HG03103 (cell line): Measurements from ENCODE around the gene RORB.

Experiments used
- ATAC-seq: cut with Tn5 transposase; IDR thresholded peaks from one replicate; pipeline ENCODE4 v1.9.1; 2021; ENCODE audit warnings: low read depth; ENCODE audit not compliant: unreplicated experiment

Gene RORB

DNA sequence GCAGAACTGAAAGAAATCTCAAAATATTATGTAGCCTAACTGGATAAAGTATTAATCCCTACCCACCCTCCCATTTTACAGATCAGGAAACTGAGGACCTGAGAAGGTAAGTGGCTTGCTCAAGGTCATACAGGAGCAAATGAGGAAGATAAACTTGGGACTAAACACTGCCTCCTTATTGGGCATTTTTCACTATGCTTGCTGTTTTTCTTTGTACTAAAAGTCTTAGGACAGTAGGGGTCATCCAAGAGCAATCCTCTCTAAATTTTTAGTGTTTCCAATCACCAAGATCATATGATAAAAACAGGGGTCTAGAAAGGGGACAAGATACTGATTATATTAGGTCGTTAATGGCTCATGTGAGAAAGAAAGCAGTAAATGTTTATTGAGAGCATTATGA lies 80.8 kb downstream of the RORB start:
- ATAC-seq = no peak

DNA sequence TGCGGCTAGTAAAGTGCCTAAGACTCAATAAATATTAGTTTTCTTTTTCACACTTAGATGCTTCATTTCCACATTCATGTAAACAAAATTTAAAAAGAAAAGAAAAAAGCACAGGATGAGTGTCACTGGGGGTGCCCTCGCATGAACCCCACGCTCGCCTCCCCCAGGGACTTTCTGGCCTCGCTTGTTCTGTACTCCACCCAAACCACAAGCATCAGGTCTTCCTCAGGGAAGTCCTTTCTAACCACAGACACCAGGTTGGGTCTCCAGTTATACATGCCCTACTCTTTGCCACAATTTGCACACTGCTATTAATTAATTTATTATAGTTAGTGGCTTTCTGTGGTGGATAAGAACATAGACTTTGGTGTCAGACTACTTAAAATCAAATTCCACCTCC lies 92.4 kb downstream of the RORB start:
- no peak for ATAC-seq

DNA sequence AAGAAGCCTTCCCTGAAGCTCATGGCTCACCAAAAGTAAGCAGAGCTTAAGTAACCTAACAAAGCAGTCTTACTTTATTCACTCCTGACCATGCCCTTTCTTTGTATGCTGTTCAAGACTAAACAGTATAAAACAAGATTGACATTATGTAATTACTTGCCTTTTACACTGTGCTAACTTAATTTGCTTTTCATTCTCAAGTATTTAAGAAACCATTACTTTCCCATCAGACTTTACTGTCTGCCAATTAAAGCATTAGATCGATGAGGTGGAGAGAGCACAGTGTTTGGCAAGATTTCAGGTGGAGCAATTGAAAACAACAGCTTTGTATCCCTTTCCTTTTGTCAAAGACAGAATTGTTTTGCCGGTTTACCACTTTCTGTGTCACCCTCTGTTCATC lies 98.2 kb downstream of the RORB start:
- no peak for ATAC-seq

DNA sequence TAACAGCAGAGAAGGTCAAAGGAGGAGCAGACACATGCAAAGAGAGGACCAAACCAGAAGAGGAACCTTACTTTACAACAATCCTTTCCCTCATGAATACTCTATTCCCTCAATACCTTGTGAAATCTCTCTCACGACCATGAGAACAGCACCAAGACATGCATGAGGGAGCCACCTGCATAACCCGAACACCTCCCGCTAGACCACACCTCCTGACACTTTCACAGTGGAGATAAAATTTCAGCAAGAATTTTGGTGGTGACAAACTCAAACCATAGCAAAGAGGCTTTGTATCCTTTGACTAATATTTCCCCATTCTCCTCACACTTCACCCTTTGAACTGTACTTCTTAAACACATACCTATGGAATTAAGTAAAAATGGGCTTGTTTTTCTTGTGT lies 101.7 kb downstream of the RORB start:
- ATAC-seq = no peak

DNA sequence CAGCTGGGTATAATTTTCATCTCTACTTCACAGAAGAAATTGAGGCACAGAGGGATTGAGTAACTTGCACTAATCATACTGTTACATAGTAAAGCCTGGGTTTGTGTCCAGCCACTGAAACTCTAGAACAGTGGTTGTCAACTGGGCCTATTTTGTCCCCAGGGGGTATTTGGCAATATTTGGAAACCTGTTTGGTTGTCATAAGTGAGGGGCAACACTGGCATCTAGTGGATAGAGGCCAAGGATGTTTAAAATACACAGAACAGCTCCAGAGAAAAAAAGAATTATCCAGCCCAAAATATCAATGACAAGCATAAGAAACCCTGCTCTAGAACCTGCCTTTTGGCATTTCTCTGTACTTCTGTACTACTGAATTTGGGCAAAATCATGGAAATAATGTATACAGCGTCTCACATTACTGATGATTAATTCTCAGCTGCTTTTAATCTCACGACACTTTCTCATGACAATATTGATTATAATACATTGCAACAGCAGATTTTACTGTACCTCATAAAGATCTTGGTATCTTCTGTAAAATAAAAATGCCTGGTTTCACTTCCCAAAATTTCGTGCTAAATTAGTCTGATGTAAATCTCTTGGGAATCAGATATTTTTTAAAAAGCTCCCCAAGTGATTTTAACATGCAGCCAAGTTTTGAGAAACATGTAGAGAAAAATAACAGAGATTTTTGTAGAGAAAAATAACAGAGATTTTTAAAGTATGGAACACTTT lies 112.7 kb downstream of the RORB start:
- no peak for ATAC-seq

DNA sequence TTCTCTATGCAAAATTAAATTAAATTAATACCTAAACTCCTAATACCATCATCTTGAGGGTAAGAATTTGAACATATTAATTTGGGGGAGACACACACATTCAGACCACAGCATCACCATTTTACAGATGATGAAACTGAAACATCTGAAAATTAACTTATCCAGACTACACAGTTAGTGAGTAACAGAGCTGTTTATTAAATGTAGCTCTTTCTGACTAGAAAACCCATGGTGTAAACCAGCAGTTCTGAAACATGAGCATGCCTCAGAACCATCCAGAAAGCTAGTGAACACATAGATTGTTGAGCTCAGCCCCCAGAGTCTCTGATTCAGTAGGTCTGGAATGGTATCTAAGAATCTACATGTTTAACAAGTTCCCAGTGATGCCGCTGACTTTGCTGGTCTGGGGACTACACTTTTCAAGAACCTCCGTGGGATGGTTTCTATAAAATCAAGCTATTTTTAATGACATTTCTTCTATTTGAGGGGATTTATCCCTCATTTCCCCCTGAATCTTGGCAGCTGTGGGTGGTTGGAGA lies 113.5 kb downstream of the RORB start:
- no peak for ATAC-seq

DNA sequence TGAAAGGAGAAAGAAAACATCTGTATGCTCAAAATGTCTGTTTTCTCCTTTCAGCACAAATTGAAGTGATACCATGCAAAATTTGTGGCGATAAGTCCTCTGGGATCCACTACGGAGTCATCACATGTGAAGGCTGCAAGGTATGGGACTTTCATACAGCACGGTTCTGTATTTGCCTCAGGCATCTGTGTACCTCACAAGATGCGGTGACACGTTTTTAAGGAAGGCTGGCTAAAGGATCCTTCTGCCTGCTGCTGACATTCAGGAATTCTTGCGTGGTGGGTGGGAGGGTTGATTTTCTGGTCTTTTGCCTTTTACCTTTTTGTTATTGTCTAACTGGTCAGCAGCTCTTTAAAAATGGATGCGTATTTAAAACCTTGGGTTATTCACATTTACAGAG lies 133.1 kb downstream of the RORB start:
- no peak for ATAC-seq

DNA sequence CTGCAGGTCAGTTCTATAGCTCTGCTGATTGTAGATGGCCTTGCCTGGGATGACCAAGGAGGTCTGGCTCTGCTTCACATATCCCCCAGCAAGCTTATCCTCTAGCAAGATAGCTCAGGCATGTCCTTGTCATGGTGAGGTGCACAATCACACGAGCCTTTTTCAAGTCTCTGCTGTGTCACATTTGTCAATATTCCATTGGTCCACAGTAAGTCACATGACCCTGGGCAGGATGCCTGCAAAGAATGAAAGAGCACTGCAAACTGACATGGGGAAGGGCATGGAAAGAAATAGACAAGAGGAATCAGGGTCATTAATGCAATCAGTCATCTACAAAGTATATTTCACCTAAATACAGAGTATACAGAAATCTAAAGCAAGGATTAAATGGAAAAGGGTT lies 142.0 kb downstream of the RORB start:
- no peak for ATAC-seq

DNA sequence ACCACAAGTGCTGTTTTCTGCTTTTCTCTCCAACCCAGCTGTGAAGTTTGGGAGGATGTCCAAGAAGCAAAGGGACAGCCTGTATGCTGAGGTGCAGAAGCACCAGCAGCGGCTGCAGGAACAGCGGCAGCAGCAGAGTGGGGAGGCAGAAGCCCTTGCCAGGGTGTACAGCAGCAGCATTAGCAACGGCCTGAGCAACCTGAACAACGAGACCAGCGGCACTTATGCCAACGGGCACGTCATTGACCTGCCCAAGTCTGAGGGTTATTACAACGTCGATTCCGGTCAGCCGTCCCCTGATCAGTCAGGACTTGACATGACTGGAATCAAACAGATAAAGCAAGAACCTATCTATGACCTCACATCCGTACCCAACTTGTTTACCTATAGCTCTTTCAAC lies 145.2 kb downstream of the RORB start:
- no peak for ATAC-seq

DNA sequence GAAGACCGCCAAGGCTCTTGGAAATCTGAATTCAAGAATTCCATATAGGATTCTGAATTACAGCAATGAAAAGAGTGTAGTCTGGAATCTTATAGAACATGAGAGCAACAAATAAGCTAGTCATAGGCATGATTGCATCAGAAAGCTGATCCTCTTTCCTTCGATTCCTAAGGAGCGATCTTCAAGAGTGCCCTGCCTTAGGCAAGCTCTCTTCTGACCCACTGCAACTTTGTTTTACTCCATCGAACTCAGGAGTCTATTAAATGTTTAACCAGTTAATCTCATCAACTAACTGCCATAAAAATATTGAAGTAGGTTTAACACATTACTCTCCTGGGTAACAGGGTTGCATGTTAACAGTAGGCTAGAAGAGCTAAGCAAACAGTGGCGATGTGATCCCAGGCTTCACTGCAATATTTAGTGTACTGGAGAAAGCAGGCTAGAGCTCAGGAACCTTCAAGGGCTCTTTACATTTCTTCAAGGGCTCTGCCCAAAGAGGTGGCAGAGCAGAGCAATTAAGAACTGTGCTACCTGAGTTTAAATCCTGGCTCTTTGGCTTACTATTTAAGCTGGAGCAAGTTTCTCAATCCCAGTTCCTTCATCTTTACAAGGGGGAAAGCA lies 146.3 kb downstream of the RORB start:
- ATAC-seq = no peak

DNA sequence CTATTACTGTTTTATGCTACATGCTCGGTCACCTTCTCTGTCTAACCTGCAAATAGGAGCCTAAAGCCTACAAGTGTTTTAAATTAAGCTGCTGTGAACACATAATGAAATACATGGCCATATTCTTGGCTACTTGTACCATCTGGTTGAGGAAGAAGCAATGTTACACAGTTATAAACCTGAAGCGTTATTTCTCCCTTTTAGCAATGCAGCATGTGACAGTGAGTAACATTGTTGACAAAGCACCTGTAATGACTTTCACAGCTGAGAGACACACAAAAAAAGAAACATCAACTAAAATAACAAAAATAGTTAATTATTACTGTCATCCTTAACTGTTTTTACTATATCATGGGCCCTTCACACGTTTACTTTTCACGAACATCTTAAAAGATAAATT lies 146.9 kb downstream of the RORB start:
- no peak for ATAC-seq

DNA sequence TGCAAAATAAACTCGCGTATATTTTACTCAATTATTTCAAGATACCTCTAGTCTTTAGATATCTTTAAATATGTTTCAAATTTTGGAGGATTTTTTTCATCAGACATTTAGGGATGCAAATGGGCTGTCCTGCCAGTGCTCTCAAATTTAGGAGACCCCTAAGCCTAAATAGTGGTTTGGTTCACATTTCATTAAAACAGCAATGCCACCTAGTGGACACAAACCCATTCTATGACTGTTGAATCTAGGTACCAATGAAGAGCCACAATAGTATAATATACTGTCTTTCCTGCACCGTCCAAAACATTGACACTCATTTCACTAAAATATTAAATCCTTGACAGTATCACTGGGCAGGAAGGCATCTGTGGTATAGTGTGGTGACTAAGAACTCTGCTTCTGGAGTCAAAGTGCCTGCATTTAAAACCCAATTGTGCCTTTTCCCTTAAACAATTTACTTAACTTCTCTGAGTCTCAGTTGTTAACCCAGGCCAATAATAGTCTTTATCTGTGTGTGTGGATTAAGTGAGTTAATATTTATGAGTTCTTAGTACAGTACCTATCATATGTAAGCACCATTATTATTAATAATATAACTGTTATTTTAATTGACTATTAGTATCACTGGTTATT lies 148.0 kb downstream of the RORB start:
- ATAC-seq = peak; percentile 57

DNA sequence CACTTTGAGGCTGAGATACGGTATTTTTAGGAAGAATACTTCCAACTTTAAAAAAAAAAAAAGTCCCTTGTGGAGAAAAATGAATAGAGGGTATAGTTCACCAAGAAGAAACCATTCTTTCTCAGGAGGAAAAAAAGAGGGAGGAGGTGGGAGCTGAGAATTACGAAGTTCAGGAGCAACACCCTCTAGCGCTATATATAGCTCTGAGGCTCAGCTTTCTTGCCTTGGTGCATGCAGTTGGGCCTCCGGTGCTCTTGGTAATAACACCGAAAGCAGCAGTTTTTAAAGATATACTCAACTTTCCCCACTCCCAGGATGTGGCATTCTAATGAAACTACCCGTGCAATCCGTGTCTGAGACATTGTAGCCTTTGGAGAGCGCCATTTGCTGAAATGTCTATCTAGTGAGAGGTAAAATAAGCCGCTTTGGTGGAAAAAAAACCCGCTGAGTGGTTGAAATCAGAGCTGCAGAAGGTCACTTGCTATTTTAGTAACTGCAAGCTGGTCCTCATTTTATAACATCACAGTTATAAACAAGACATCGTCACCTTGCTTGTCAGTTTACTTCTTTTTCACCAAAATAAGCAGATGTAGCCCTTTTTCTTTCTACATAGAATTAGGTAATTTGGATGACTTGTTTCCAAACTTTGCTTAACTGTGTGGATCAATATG lies 156.4 kb downstream of the RORB start:
- no peak for ATAC-seq

DNA sequence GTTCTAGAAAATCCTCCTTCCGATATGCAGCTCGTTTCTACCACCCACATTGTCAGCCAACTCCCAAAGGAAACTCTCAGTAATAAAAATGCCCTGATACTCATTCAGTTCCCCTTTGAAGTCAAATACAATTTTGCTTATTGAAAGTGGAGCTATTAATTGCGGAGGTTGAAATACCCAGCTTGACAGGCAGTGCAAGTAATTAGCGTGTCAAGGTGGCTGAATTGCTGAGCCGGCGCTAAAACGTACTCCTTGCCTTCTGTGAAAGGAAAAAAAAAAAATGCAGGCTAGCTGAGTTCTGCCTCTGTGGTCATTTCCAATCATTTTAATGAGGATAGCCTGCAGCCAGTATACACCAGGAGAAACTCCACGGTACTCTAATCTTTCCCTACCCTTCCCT lies 165.5 kb downstream of the RORB start:
- ATAC-seq = no peak

DNA sequence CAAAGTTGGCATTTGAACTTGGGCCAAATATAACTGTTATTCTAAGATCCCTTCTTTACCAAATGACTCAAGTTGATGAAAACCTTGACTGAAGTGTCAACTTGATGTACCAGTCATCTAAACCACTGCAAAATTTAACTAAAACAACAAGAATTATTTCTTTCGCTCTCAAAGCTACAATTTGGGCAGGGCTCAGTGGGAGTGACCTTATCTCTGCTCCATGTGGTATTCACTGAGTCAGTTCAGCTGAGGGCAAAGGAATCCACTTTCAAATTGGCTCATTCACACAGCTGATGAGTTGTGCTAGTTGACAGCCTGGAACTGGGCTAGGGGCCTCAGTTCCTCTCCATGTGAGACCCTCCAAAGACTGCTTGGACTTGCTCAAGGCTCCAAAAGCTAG lies 166.3 kb downstream of the RORB start:
- ATAC-seq = no peak

DNA sequence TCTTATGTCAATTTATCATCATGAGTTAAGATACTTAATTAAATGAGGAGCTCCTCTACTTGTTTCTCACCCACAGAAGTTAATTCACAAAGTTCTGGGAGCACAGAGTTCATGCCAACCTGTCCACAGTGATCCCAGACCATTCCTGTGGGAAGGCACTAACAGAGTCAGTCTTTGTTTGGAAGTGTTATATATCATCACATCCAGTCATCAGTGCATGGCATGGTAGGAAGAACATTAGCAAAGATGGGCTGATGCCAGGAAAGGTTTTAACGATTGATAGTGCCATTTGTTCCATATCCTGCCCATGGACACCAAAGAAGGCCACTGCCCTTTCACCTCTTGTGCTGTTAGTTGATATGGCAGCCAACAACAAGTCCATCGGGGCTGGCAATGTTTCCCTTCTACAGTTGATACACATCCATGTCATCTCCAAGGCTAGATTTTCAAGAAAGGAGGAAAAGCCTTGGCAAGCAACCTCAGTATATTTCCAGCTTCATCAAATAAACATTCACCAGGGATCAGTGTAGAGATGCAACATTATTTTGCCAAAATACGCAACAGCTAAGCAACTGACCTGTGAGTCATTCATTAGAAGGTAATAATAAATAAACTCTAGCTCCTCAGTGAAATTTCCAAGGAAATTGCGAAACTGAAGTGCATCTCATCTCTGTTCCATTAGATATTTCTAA lies 169.6 kb downstream of the RORB start:
- no peak for ATAC-seq

DNA sequence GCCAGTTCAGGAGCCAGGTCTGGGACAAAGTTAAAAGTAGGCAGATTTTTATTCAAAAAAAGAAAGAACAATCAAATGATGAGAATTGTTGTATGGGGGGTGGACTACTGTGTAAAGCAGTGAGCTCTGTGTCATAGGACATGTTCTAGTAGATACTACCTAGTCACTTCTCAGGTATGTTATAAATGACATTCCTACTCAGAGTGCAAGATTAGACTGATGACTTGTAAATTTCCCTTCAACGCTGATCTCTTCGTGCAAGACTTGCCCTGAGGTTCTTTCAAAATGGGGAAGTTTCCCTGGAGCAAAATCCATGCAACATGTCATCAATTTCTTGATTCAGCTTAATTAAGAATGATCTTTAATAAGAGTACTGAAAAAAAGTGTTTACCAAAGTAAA lies 175.1 kb downstream of the RORB start:
- no peak for ATAC-seq

DNA sequence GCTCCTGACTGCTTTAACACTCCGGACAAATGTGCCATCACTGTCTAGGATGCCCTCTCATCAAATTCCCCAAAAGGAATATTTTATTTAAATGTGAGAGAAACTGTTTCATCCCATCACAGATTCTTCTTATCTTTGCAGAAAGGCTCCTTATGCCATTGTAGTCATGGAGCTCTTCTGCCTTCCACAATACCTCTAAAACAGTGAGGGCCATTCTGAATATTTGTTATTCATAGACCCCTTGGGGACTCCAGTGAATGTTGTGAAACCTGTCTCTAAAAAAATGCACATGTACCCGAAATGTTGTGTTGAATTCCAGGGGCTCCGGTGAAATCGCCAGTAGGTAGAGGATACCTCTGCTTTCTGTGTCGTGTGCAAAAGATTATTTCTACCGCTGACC lies 176.9 kb downstream of the RORB start:
- no peak for ATAC-seq

DNA sequence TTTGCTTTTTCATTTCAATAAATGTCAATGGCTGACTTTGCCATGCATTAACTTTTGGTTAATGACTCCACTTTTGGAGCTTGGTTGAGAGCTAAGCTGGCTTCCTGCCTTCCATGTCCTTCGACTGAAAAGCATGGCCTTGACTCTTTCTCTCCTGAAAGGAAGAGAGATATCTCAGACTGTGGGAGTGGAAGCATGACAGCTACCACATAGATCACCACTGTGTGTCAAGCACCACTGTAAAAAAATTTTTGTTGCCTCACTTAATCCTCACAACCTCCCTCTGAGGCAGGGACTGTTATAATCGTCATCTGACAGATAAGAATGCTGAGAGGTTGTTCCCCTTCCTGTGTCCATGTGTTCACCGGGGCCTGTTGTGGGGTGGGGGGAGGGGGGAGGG lies 184.8 kb downstream of the RORB start:
- no peak for ATAC-seq

DNA sequence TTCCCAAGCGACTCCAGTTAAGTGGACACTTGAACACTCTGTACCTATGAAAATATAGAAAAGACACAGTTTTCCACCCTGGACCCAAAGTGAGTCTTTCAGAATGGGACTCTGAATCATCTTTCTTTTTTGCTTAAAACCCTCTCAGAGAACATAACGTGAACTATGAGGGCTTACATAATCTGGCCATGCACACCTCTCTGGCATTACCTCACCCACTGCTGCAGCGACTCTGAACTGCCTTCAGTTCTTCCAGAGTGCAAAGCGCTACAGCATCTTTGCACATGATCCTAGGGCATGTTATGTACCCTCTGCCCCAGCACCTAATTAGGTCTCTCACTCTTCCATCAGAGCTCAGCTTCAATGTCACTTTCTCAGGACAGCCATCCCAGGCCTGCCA lies 186.2 kb downstream of the RORB start:
- ATAC-seq = no peak

DNA sequence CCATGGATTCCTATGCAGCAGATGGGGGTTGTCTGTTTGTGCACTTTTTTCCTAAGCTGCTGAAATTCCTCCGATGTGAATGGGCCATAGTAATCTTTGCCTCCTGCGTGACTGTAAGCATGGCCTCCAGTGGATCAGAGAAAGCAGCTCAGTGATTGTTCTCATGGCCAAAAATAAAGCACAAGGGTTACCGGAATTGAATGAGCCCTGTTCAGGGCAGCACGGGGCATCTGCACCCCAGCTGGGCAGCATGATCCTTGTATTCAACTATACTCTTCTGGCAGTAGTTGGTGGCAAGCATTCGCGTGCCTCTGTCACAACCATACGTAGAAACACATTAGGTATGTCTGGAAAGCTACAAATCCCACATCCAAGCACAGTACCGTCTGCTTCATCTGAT lies 193.9 kb downstream of the RORB start:
- ATAC-seq = no peak
